OCI-LY7 (cell line): ENCODE data around the gene ACP4.

Experiments used
- EZH2phosphoT487 ChIP-seq: fragments of 200-600 bp; sonication (generic); IDR thresholded peaks from 2 replicates; pipeline ENCODE4 v1.6.1; 2018; ENCODE audit warnings: low read depth, borderline replicate concordance, mild to moderate bottlenecking, mixed run types, antibody characterized with exemption, low read length, moderate library complexity, mixed read lengths
- TF ChIP-seq, protein P1 (sequence below): fragments of 200-600 bp; sonication (generic); conservative IDR thresholded peaks from 2 replicates; pipeline ENCODE4 v1.5.1; 2014; ENCODE audit warnings: mild to moderate bottlenecking, antibody characterized with exemption, low read length, moderate library complexity, mixed read lengths

GRCh38 chr19:50790396-50790795 is at the start of gene ACP4:
- TF ChIP-seq, protein P1, sequence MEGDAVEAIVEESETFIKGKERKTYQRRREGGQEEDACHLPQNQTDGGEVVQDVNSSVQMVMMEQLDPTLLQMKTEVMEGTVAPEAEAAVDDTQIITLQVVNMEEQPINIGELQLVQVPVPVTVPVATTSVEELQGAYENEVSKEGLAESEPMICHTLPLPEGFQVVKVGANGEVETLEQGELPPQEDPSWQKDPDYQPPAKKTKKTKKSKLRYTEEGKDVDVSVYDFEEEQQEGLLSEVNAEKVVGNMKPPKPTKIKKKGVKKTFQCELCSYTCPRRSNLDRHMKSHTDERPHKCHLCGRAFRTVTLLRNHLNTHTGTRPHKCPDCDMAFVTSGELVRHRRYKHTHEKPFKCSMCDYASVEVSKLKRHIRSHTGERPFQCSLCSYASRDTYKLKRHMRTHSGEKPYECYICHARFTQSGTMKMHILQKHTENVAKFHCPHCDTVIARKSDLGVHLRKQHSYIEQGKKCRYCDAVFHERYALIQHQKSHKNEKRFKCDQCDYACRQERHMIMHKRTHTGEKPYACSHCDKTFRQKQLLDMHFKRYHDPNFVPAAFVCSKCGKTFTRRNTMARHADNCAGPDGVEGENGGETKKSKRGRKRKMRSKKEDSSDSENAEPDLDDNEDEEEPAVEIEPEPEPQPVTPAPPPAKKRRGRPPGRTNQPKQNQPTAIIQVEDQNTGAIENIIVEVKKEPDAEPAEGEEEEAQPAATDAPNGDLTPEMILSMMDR, result no peak
- no peak for TF ChIP-seq EZH2phosphoT487
